MG63 (cell line): ENCODE data around the gene KIAA0232. TPM values are rescaled to one million over a fixed set of nuclear protein-coding genes. Genes with fewer than 3 reads are reported as not detected.
"Not testable (repeated sequence)": the region's sequence is repeated elsewhere in the genome, so short reads cannot be mapped to it uniquely, and the experiment has no call there.

Experiments used
- DNase-seq: peaks from one replicate; pipeline ENCODE4 v3.0.0-alpha.2; 2020
- H3K27me3 ChIP-seq: fragments of 250-450 bp; sonication (Bioruptor Pico); 2 replicates; pipeline ENCODE4 v1.5.1; 2020; ENCODE audit warnings: mild to moderate bottlenecking, moderate library complexity
- H3K36me3 ChIP-seq: fragments of 250-450 bp; sonication (Bioruptor Pico); 2 replicates; pipeline ENCODE4 v1.5.1; 2020; ENCODE audit warnings: mild to moderate bottlenecking, moderate library complexity
- H3K4me3 ChIP-seq: fragments of 250-450 bp; sonication (Bioruptor Pico); 2 replicates; pipeline ENCODE4 v1.5.1; 2020; ENCODE audit warnings: mild to moderate bottlenecking, moderate library complexity
- H3K9me3 ChIP-seq: fragments of 250-450 bp; sonication (Bioruptor Pico); 2 replicates; pipeline ENCODE4 v1.5.1; 2020; ENCODE audit warnings: mild to moderate bottlenecking, moderate library complexity
- total RNA-seq: library from RNA; depleted of rRNA; stranded (reverse); fragments of >200 nt; shearing (Covaris generic); gene quantifications from 2 replicates; pipeline ENCODE4 v1.2.3, GENCODE V29; 2014; ENCODE audit warnings: low replicate concordance

Gene KIAA0232
- total RNA-seq, 1 experiment from 2014 or later = 2.9 TPM

- Histone ChIP-seq H3K4me3 (no peak overlapping the region), H3K9me3 (no peaks in the 10 kb centered on the region)
- DNase-seq = no peak
Observed at GRCh38 chr4:6892190-6892908, 109.8 kb downstream of the KIAA0232 start.

GRCh38 chr4:6892909-6893202, 110.3 kb downstream of the KIAA0232 start:
- no peaks in the 10 kb centered on the region for H3K9me3 ChIP-seq
- no peak for DNase-seq
- H3K4me3 ChIP-seq = no peak overlapping the region
- H3K36me3 ChIP-seq = no peaks in the 10 kb centered on the region
- H3K27me3 ChIP-seq = no peaks in the 10 kb centered on the region

More at GRCh38 chr4:6892190-6892908, 109.8 kb downstream of the KIAA0232 start:
- Histone ChIP-seq H3K27me3 (no peaks in the 10 kb centered on the region), H3K36me3 (no peaks in the 10 kb centered on the region)

- Histone ChIP-seq H3K27me3 (no peaks in the 10 kb centered on the region), H3K9me3 (no peaks in the 10 kb centered on the region), H3K4me3 (no peak overlapping the region), H3K36me3 (no peaks in the 10 kb centered on the region)
- no peak for DNase-seq
Observed at GRCh38 chr4:6893449-6894085, 111.0 kb downstream of the KIAA0232 start.

GRCh38 chr4:6894086-6894478, 111.6 kb downstream of the KIAA0232 start:
- Histone ChIP-seq H3K9me3 (no peaks in the 10 kb centered on the region), H3K4me3 (no peak overlapping the region), H3K36me3 (no peaks in the 10 kb centered on the region), H3K27me3 (no peaks in the 10 kb centered on the region)
- DNase-seq = no peak

GRCh38 chr4:6894528-6895498, 112.3 kb downstream of the KIAA0232 start:
- Histone ChIP-seq H3K4me3 (no peak overlapping the region), H3K27me3 (no peaks in the 10 kb centered on the region), H3K9me3 (no peaks in the 10 kb centered on the region), H3K36me3 (no peaks in the 10 kb centered on the region)
- DNase-seq = no peak

GRCh38 chr4:6896035-6896434, 113.5 kb downstream of the KIAA0232 start:
- no peak for DNase-seq
- Histone ChIP-seq H3K36me3 (no peaks in the 10 kb centered on the region), H3K9me3 (no peaks in the 10 kb centered on the region), H3K4me3 (no peak overlapping the region), H3K27me3 (no peaks in the 10 kb centered on the region)

GRCh38 chr4:6898763-6899162, 116.2 kb downstream of the KIAA0232 start:
- no peak overlapping the region for H3K4me3 ChIP-seq
- H3K9me3 ChIP-seq = no peaks in the 10 kb centered on the region
- H3K36me3 ChIP-seq = no peaks in the 10 kb centered on the region
- no peaks in the 10 kb centered on the region for H3K27me3 ChIP-seq
- no peak for DNase-seq

- DNase-seq = no peak
- Histone ChIP-seq H3K4me3 (no peak overlapping the region), H3K36me3 (no peaks in the 10 kb centered on the region), H3K27me3 (no peaks in the 10 kb centered on the region), H3K9me3 (no peaks in the 10 kb centered on the region)
Observed at GRCh38 chr4:6900181-6900812, 117.8 kb downstream of the KIAA0232 start.

- no peaks in the 10 kb centered on the region for H3K36me3 ChIP-seq
- H3K4me3 ChIP-seq = no peak overlapping the region
- H3K9me3 ChIP-seq = no peaks in the 10 kb centered on the region
- no peaks in the 10 kb centered on the region for H3K27me3 ChIP-seq
- DNase-seq = no peak
Observed at GRCh38 chr4:6900956-6901355, 118.4 kb downstream of the KIAA0232 start.

- no peak for DNase-seq
- H3K27me3 ChIP-seq = no peaks in the 10 kb centered on the region
- H3K4me3 ChIP-seq = no peak overlapping the region
- H3K9me3 ChIP-seq = no peaks in the 10 kb centered on the region
- no peaks in the 10 kb centered on the region for H3K36me3 ChIP-seq
Observed at GRCh38 chr4:6901669-6902317, 119.3 kb downstream of the KIAA0232 start.

GRCh38 chr4:6902318-6903042, 120.0 kb downstream of the KIAA0232 start:
- no peak overlapping the region for H3K4me3 ChIP-seq
- no peaks in the 10 kb centered on the region for H3K9me3 ChIP-seq
- DNase-seq = no peak
- H3K27me3 ChIP-seq = no peaks in the 10 kb centered on the region
- no peaks in the 10 kb centered on the region for H3K36me3 ChIP-seq

- DNase-seq = no peak
- H3K4me3 ChIP-seq = no peak overlapping the region
- no peaks in the 10 kb centered on the region for H3K9me3 ChIP-seq
- H3K27me3 ChIP-seq = no peaks in the 10 kb centered on the region
- no peaks in the 10 kb centered on the region for H3K36me3 ChIP-seq
Observed at GRCh38 chr4:6905516-6906445, 123.3 kb downstream of the KIAA0232 start.

- DNase-seq, H3K9me3 ChIP-seq, H3K36me3 ChIP-seq, H3K27me3 ChIP-seq, H3K4me3 ChIP-seq: not testable (repeated sequence)
Observed at GRCh38 chr4:6906486-6906885, 124.0 kb downstream of the KIAA0232 start.

- Histone ChIP-seq H3K9me3 (no peaks in the 10 kb centered on the region), H3K27me3 (no peaks in the 10 kb centered on the region), H3K36me3 (no peaks in the 10 kb centered on the region), H3K4me3 (no peak overlapping the region)
- DNase-seq = no peak
Observed at GRCh38 chr4:6907658-6908191, 125.2 kb downstream of the KIAA0232 start.
